Uterus (tissue), 2 donors: ENCODE data around the gene PSMB5.

Source experiments
- CTCF ChIP-seq, 4 experiments: fragments of 200-600 bp in 2 of 4; fragments of 450-650 bp in 2 of 4; sonication (generic) in 2 of 4; IDR thresholded peaks; one replicate each; pipeline ENCODE4 v1.5.1; 2016 to 2019; ENCODE audit warnings: antibody characterized with exemption in 4 of 4, mild to moderate bottlenecking in 2 of 4, moderate library complexity in 1 of 4
- POLR2A ChIP-seq, 2 donors: fragments of 450-650 bp; IDR thresholded peaks; one replicate each; pipeline ENCODE4 v1.6.1; 2016; ENCODE audit warnings: antibody characterized with exemption in 2 of 2, mild to moderate bottlenecking in 1 of 2, moderate library complexity in 1 of 2

GRCh38 chr14:23080474-23080873 is 45.8 kb upstream of the PSMB5 start:
- no peak for TF ChIP-seq CTCF (IDR thresholded peaks at IDR 0.05)
- TF ChIP-seq POLR2A (IDR thresholded peaks at IDR 0.05), result no peak
